CD4-positive, alpha-beta memory T cell (primary cell): ENCODE data around the gene ZNF750. TPM values are rescaled to one million over a fixed set of nuclear protein-coding genes. Genes with fewer than 3 reads are reported as not detected.
A peak's percentile ranks its signal among the peaks of the same experiment; 100 is the strongest.

Source experiments
- CTCF ChIA-PET: fragments of 350-600 bp; sonication (Branson Sonifier 250); formaldehyde crosslinking; loops from one replicate; lab custom pipeline; 2021; ENCODE audit warnings: inconsistent platforms; ENCODE audit not compliant: partially characterized antibody; lab: Charles Lee
- POLR2A ChIA-PET: fragments of 350-600 bp; sonication (Branson Sonifier 250); formaldehyde crosslinking; loops from one replicate; lab custom pipeline; 2021; ENCODE audit not compliant: partially characterized antibody; lab: Charles Lee
- DNase-seq, 5 donors: peaks; one replicate each; pipeline versions ENCODE4 v3.0.0 to v3.0.0-alpha.2; 2020 to 2022; ENCODE audit warnings: mixed read lengths in 1 of 5
- H3K27ac ChIP-seq: one replicate; pipeline ENCODE4 v1.7.0; 2013; ENCODE audit warnings: low read depth, low read length
- H3K27me3 ChIP-seq: 2 replicates; pipeline ENCODE4 v1.7.0; 2013; ENCODE audit warnings: mild to moderate bottlenecking, low read length, moderate library complexity; ENCODE audit not compliant: insufficient read depth
- H3K36me3 ChIP-seq: 2 replicates; pipeline ENCODE4 v1.7.0; 2013; ENCODE audit warnings: mild to moderate bottlenecking, low read length, moderate library complexity; ENCODE audit not compliant: insufficient read depth
- H3K4me1 ChIP-seq: 2 replicates; pipeline ENCODE4 v1.7.0; 2013; ENCODE audit warnings: mild to moderate bottlenecking, low read length, moderate library complexity; ENCODE audit not compliant: insufficient read depth
- H3K4me3 ChIP-seq, 2 donors: one replicate each; pipeline ENCODE4 v1.7.0; 2013; ENCODE audit warnings: low read length in 2 of 2, mild to moderate bottlenecking in 1 of 2
- H3K9me3 ChIP-seq, 2 donors: one replicate each; pipeline ENCODE4 v1.7.0; 2013; ENCODE audit warnings: low read length in 2 of 2, control low read depth in 1 of 2; ENCODE audit not compliant: control insufficient read depth in 1 of 2
- H3K27ac Mint-ChIP-seq, 7 donors: one replicate each; pipeline ENCODE4 v1.8.0; 2020 to 2021; ENCODE audit warnings: mixed read lengths in 7 of 7, mild to moderate bottlenecking in 6 of 7, inconsistent platforms in 3 of 7, moderate library complexity in 3 of 7
- H3K27me3 Mint-ChIP-seq, 2 donors: one replicate each; pipeline ENCODE4 v1.8.0; 2020 to 2021; ENCODE audit warnings: mixed read lengths in 2 of 2
- H3K36me3 Mint-ChIP-seq, 2 donors: one replicate each; pipeline ENCODE4 v1.8.0; 2020 to 2021; ENCODE audit warnings: mixed read lengths in 2 of 2, inconsistent platforms in 1 of 2, mild to moderate bottlenecking in 1 of 2
- H3K4me1 Mint-ChIP-seq, 4 donors: one replicate each; pipeline ENCODE4 v1.8.0; 2020 to 2021; ENCODE audit warnings: mixed read lengths in 4 of 4, mild to moderate bottlenecking in 1 of 4
- H3K4me3 Mint-ChIP-seq, 8 donors: one replicate each; pipeline ENCODE4 v1.8.0; 2020 to 2021; ENCODE audit warnings: mixed read lengths in 8 of 8, mild to moderate bottlenecking in 7 of 8, moderate library complexity in 6 of 8, inconsistent platforms in 3 of 8
- H3K9me3 Mint-ChIP-seq, 8 donors: one replicate each; pipeline ENCODE4 v1.8.0; 2020 to 2021; ENCODE audit warnings: mixed read lengths in 8 of 8, mild to moderate bottlenecking in 5 of 8, inconsistent platforms in 3 of 8, moderate library complexity in 1 of 8
- intact Hi-C: fragments of 100-400 bp; cut with micrococcal nuclease; formaldehyde crosslinking; loops from one replicate; pipeline ENCODE4 v1.15.1; 2023
- polyA plus RNA-seq, 2 donors: library from polyadenylated mRNA; unstranded; fragments of 300-500 nt; fragmentation: Illumina TruSeq; gene quantifications; one replicate each; pipeline ENCODE4 v1.2.3, GENCODE V29; 2021
- total RNA-seq, 2 experiments: library from RNA; stranded (reverse); gene quantifications; one replicate each; pipeline ENCODE4 v1.2.3, GENCODE V29; 2021

ZNF750 gene
- total and polyA plus RNA-seq, 4 experiments from 2014 or later, result not detected

DNA sequence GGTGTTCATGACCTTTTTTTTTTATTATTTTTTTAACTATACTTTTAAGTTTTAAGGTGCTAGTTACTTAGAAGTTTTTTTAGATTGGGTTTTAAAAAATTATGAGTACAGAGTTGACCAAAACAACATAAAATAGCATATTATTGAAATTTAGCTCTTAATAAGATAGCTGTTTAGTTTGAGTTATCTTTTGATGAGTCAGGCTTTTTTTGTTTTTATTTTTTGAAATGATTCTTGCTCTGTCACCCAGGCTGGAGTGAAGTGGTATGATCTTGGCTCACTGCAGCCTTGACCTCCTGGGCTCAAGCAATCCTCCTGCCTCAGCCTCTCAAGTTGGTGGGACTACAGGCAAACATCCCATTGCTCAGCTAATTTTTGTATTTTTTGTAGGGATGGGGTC is 13.6 kb downstream of the ZNF750 start:
- Histone ChIP-seq H3K4me3 (no peak overlapping the region), H3K27me3 (no peaks in the 10 kb centered on the region), H3K4me1 (no peaks in the 10 kb centered on the region), H3K27ac (no peak overlapping the region), H3K36me3 (no peaks in the 10 kb centered on the region), H3K9me3 (no peaks in the 10 kb centered on the region)
- H3K9me3 Mint-ChIP-seq, result peaks cover 0 to under 1% (median 0%) of the 10 kb centered on the region in 8 donors
- H3K27me3 Mint-ChIP-seq, result no peaks in the 10 kb centered on the region
- DNase-seq, result no peak
- intact Hi-C loops, result no loop called here
- POLR2A ChIA-PET, result no interaction called here
- H3K36me3 Mint-ChIP-seq, result peaks cover 19 to 31% of the 10 kb centered on the region in 2 donors
- no peak overlapping the region for H3K4me3 Mint-ChIP-seq
- H3K4me1 Mint-ChIP-seq, result peaks cover 0 to 9% (median 6%) of the 10 kb centered on the region in 4 donors
- CTCF ChIA-PET, result no interaction called here
- no peak overlapping the region for H3K27ac Mint-ChIP-seq

DNA sequence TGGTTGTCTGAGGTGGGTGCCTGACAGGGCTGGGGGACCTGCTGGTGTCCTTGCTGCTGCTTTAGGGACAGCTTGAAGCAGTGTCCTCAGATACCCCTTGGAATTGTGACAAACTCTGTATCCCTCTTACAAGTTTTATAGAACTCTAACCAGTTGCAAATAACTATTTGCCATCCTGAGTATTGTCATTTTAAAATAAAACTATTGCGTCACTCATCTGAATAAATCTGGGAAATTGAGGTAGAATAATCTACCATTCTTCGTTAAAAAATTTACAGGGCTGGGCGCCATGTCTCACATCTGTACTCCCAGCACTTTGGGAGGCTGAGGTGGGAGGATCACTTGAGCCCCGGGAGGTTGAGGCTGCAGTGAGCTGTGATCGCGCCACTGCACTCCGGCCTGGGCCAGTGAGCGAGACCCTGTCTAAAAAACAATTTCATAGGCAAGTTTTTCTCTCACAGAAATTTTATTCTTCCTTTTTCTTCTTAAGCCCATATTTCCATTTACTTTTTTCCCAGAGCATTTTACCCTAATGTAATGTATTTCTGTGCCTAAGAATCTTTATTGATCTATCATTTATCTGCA is 14.2 kb downstream of the ZNF750 start:
- Histone ChIP-seq H3K9me3 (no peaks in the 10 kb centered on the region), H3K4me1 (no peaks in the 10 kb centered on the region), H3K36me3 (no peaks in the 10 kb centered on the region), H3K27me3 (no peaks in the 10 kb centered on the region), H3K4me3 (no peak overlapping the region), H3K27ac (no peak overlapping the region)
- H3K9me3 Mint-ChIP-seq, result peaks cover 0 to 5% (median under 1%) of the 10 kb centered on the region in 8 donors
- intact Hi-C loops, result no loop called here
- H3K27me3 Mint-ChIP-seq, result no peaks in the 10 kb centered on the region
- ChIA-PET CTCF (interaction anchor here (1.3 kb wide), 1 partner anchor 25 kb away, joined by 3 read pairs; no protein-coding TSS in a partner anchor), POLR2A (no interaction called here)
- H3K27ac Mint-ChIP-seq, result peak overlapping the region in 1 of 7 donors; percentile 37
- H3K4me1 Mint-ChIP-seq, result peaks cover 0 to 9% (median 6%) of the 10 kb centered on the region in 4 donors
- DNase-seq, result no peak
- no peak overlapping the region for H3K4me3 Mint-ChIP-seq
- peaks cover 23 to 31% of the 10 kb centered on the region in 2 donors for H3K36me3 Mint-ChIP-seq

DNA sequence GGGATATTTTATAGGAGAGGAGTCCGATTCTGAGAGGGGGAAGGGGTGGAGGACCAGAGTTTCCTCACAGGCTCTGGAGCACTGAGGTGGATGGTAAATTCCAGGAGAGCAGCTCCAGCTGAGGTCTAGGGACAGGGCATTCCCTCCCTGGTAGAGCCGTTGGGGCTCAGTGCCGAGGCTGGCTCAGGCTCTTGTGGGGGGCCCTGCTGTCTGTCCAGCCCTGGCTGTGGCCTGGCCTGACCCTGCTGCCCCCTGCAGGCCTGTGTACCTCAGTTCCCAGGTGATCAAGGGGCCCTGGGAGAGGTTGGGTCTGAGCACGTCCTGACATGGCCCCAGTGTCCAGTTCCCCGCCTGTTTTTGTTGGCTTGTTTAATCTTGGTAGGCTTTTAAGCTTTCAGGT is 16.8 kb downstream of the ZNF750 start:
- no peak for DNase-seq
- Histone ChIP-seq H3K9me3 (no peaks in the 10 kb centered on the region), H3K36me3 (no peaks in the 10 kb centered on the region), H3K4me1 (no peaks in the 10 kb centered on the region), H3K4me3 (no peak overlapping the region), H3K27me3 (no peaks in the 10 kb centered on the region), H3K27ac (no peak overlapping the region)
- ChIA-PET CTCF (no interaction called here), POLR2A (interaction anchor here (1.1 kb wide), 1 partner anchor 62 kb away, joined by 3 read pairs; no protein-coding TSS in a partner anchor)
- Mint-ChIP-seq H3K27ac (no peak overlapping the region), H3K27me3 (no peaks in the 10 kb centered on the region), H3K36me3 (peaks cover 27 to 42% of the 10 kb centered on the region in 2 donors), H3K9me3 (peaks cover 4 to 11% (median 5%) of the 10 kb centered on the region in 8 donors), H3K4me1 (peaks cover 0 to 7% (median 5%) of the 10 kb centered on the region in 4 donors), H3K4me3 (no peak overlapping the region)
- intact Hi-C loops, result no loop called here

DNA sequence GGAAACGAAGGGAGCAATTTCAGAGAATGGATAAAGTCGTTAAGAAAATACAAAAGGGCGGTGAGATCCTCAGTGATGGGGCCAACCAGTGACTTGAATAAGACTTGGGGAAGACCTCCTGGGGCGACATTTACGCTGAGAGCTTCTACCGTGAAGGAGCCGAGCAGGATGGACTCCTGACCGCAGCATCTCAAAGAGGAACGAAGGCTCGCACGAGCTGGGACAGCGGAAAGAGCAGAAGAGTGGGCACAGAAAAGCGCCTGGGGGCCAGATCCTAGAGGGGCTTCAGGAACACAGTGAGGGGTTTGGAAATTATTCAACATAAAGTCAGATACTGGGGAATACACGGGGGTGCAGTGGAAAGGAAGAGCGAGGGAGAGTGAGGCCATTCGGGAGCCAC is 17.5 kb downstream of the ZNF750 start:
- Histone ChIP-seq H3K4me1 (no peaks in the 10 kb centered on the region), H3K27ac (no peak overlapping the region), H3K36me3 (no peaks in the 10 kb centered on the region), H3K4me3 (no peak overlapping the region), H3K27me3 (no peaks in the 10 kb centered on the region), H3K9me3 (no peaks in the 10 kb centered on the region)
- POLR2A ChIA-PET, result no interaction called here
- no peaks in the 10 kb centered on the region for H3K27me3 Mint-ChIP-seq
- H3K9me3 Mint-ChIP-seq, result peaks cover 4 to 12% (median 5%) of the 10 kb centered on the region in 8 donors
- intact Hi-C loops, result no loop called here
- no peak for DNase-seq
- CTCF ChIA-PET, result no interaction called here
- H3K4me3 Mint-ChIP-seq, result no peak overlapping the region
- peaks cover 0 to 7% (median 5%) of the 10 kb centered on the region in 4 donors for H3K4me1 Mint-ChIP-seq
- peaks cover 32 to 41% of the 10 kb centered on the region in 2 donors for H3K36me3 Mint-ChIP-seq
- H3K27ac Mint-ChIP-seq, result peak overlapping the region in 3 of 7 donors; percentile 57 to 63 (median 62)

DNA sequence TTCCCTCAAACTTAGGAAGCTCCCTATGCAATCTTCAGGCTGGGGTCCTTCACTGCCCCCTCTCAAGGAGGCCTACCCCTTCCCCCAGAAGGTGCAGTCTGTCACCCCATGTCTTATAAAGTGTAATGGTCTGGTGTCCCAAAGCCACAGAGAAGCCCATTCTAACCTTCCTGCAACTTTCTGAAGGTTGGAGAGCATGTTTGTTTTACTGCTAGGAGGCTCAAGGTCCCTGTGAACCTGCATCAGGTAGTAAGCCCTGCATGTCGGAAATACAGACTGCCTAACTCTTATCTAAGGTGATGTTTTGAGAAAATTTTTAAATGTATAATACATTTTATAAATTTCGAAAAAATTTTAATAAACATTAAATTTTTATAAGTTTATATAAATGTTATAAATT is 18.3 kb downstream of the ZNF750 start:
- Mint-ChIP-seq H3K27me3 (no peaks in the 10 kb centered on the region), H3K4me1 (peaks cover 0 to 7% (median 5%) of the 10 kb centered on the region in 4 donors), H3K9me3 (peaks cover 4 to 12% (median 5%) of the 10 kb centered on the region in 8 donors), H3K36me3 (peaks cover 32 to 41% of the 10 kb centered on the region in 2 donors), H3K4me3 (no peak overlapping the region), H3K27ac (no peak overlapping the region)
- Histone ChIP-seq H3K36me3 (no peaks in the 10 kb centered on the region), H3K9me3 (no peaks in the 10 kb centered on the region), H3K27me3 (no peaks in the 10 kb centered on the region), H3K4me3 (no peak overlapping the region), H3K27ac (no peak overlapping the region), H3K4me1 (no peaks in the 10 kb centered on the region)
- intact Hi-C loops, result no loop called here
- DNase-seq, result no peak
- ChIA-PET CTCF (no interaction called here), POLR2A (no interaction called here)

DNA sequence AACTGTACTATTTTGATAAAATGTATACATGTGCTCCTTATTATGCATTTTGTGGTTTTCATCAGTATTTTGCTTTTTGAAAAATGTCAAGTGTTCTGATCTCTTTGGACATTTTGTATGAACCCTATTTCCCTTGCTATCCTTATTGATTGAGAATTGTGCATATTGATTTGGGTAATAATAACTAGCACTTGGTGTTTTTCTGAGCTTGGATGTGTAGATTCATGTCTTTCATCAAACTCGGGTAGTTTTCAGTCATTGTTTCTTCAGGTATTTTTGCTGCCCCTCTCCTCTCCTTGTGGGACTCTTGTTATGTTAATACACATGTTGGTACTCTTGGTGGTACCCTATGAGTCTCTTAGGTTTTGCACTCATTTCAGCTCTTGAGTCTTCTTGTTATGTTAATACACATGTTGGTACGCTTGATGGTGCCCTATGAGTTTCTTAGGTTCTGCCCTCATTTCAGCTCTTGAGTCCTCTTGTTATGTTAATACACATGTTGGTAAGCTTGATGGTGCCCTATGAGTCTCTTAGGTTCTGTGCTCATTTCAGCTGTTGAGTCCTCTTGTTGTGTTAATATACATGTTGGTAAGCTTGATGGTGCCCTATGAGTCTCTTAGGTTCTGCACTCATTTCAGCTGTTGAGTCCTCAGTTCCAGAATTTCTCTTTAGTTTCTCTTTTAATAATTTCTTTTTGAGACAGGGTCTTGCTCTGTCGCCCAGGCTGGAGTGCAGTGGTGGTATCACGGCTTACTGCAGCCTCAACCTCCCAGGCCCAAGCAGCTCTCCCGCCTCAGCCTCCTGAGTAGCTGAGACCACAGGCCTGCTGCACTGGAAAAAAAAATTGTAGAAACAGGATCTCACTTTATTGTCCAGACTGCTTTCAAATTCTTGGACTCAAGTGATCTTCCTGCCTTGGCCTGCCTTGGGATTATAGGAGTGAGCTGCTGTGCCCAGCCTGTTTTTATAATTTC is 19.3 kb downstream of the ZNF750 start:
- H3K27ac Mint-ChIP-seq, result peak overlapping the region in 1 of 7 donors; percentile 5
- DNase-seq, result no peak
- ChIA-PET POLR2A (no interaction called here), CTCF (no interaction called here)
- Histone ChIP-seq H3K9me3 (no peaks in the 10 kb centered on the region), H3K27ac (no peak overlapping the region), H3K4me1 (no peaks in the 10 kb centered on the region), H3K36me3 (peaks cover 7% of the 10 kb centered on the region), H3K27me3 (no peaks in the 10 kb centered on the region), H3K4me3 (no peak overlapping the region)
- peaks cover 1 to 13% (median 7%) of the 10 kb centered on the region in 4 donors for H3K4me1 Mint-ChIP-seq
- H3K9me3 Mint-ChIP-seq, result peaks cover 4 to 12% (median 5%) of the 10 kb centered on the region in 8 donors
- peaks cover 41 to 51% of the 10 kb centered on the region in 2 donors for H3K36me3 Mint-ChIP-seq
- intact Hi-C loops, result no loop called here
- no peak overlapping the region for H3K4me3 Mint-ChIP-seq
- H3K27me3 Mint-ChIP-seq, result no peaks in the 10 kb centered on the region

DNA sequence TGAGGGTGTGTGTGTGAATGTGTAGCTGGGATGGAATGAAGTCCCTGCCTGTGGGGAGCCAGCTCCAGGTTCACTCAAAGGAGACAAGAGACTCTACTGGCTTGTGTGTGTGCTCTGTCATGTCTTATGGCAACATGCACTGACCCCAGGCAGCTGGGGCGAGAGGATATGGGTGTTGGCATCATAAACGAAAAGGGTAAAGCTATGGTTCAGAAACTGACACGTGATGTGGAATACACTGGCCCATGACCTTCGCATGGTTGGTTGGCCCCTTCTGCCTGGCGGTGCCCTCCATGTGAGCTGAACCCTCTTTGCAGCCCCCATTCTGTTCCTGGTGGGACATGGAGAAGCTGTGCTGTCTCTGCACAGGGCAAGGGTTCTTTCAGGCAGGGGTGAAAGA is 21.9 kb downstream of the ZNF750 start:
- ChIA-PET POLR2A (no interaction called here), CTCF (interaction anchor here (1.3 kb wide), 1 partner anchor 15 kb away, joined by 3 read pairs; no protein-coding TSS in a partner anchor)
- Histone ChIP-seq H3K27me3 (no peaks in the 10 kb centered on the region), H3K9me3 (no peaks in the 10 kb centered on the region), H3K27ac (no peak overlapping the region), H3K4me3 (no peak overlapping the region), H3K4me1 (no peaks in the 10 kb centered on the region), H3K36me3 (peaks cover 16% of the 10 kb centered on the region)
- Mint-ChIP-seq H3K9me3 (peaks cover 4 to 12% (median 5%) of the 10 kb centered on the region in 8 donors), H3K27ac (peak overlapping the region in 1 of 7 donors; percentile 39), H3K4me1 (peaks cover 6 to 19% (median 13%) of the 10 kb centered on the region in 4 donors), H3K36me3 (peaks cover 57 to 68% of the 10 kb centered on the region in 2 donors), H3K4me3 (peak overlapping the region in 1 of 8 donors; percentile 5), H3K27me3 (no peaks in the 10 kb centered on the region)
- intact Hi-C loops, result no loop called here
- no peak for DNase-seq
